Measurements from ENCODE around the gene PCAT6. TPM values are rescaled to one million over a fixed set of nuclear protein-coding genes. Genes with fewer than 3 reads are reported as not detected.
A peak's percentile ranks its signal among the peaks of the same experiment; 100 is the strongest.

The PCAT6 gene
- polyA plus RNA-seq, 3 donors = 2.3 to 3.5 (median 2.8) TPM

GRCh38 chr1:202844259-202844658 lies 33.5 kb downstream of the PCAT6 start:
- no peak for DNase-seq (ENCODE audit: low read depth in 3 of 3, low spot score in 2 of 3)

GRCh38 chr1:202844935-202845334 lies 34.2 kb downstream of the PCAT6 start:
- no peak for DNase-seq (ENCODE audit: low read depth in 3 of 3, low spot score in 2 of 3)

GRCh38 chr1:202848191-202848542 lies 37.4 kb downstream of the PCAT6 start:
- DNase-seq (ENCODE audit: low read depth in 3 of 3, low spot score in 2 of 3) = no peak

- DNase-seq (ENCODE audit: low read depth in 3 of 3, low spot score in 2 of 3) = no peak
Observed at GRCh38 chr1:202850593-202851362, 40.0 kb downstream of the PCAT6 start.

GRCh38 chr1:202852163-202852904 lies 41.6 kb downstream of the PCAT6 start:
- no peak for DNase-seq (ENCODE audit: low read depth in 3 of 3, low spot score in 2 of 3)

GRCh38 chr1:202854787-202855186 lies 44.0 kb downstream of the PCAT6 start:
- no peak for DNase-seq (ENCODE audit: low read depth in 3 of 3, low spot score in 2 of 3)

GRCh38 chr1:202856014-202856413 lies 45.3 kb downstream of the PCAT6 start:
- DNase-seq (ENCODE audit: low read depth in 3 of 3, low spot score in 2 of 3) = no peak

GRCh38 chr1:202857136-202857610 lies 46.4 kb downstream of the PCAT6 start:
- DNase-seq (ENCODE audit: low read depth in 3 of 3, low spot score in 2 of 3) = no peak

- DNase-seq (ENCODE audit: low read depth in 3 of 3, low spot score in 2 of 3) = peak in 1 of 3 donors; percentile 25
Observed at GRCh38 chr1:202858331-202858730, 47.6 kb downstream of the PCAT6 start.

- no peak for DNase-seq (ENCODE audit: low read depth in 3 of 3, low spot score in 2 of 3)
Observed at GRCh38 chr1:202858789-202859414, 48.1 kb downstream of the PCAT6 start.

- peak in 2 of 3 donors; percentile 51 to 57 for DNase-seq (ENCODE audit: low read depth in 3 of 3, low spot score in 2 of 3)
Observed at GRCh38 chr1:202860744-202861419, 50.1 kb downstream of the PCAT6 start.

Other genes with a start within 250 kb of the PCAT6 start
- gene SYT2, start 100.5 kb upstream of the PCAT6 start, polyA plus RNA-seq (ENCODE audit: insufficient read length in 3 of 3) = 1 to 10 TPM; 2.3 to 2.5 (median 2.4) TPM
- 100 to 1,000 TPM in 1 of 3 donors, 10 to 100 TPM in 2; 94.2 to 101 (median 94.4) TPM for gene KDM5B, start 2.5 kb upstream of the PCAT6 start, polyA plus RNA-seq (ENCODE audit: insufficient read length in 3 of 3)
- 10 to 100 TPM; 11.3 to 12.3 (median 11.4) TPM for gene RABIF, start 78.2 kb downstream of the PCAT6 start, polyA plus RNA-seq (ENCODE audit: insufficient read length in 3 of 3)
- 10 to 100 TPM; 41.0 to 50.3 (median 44.5) TPM for gene KLHL12, start 116.3 kb downstream of the PCAT6 start, polyA plus RNA-seq (ENCODE audit: insufficient read length in 3 of 3)
- gene ADIPOR1, start 147.4 kb downstream of the PCAT6 start, polyA plus RNA-seq (ENCODE audit: insufficient read length in 3 of 3) = 10 to 100 TPM; 80.7 to 86.3 (median 85.3) TPM
- 10 to 100 TPM; 45.7 to 50.3 (median 48.6) TPM for gene CYB5R1, start 156.3 kb downstream of the PCAT6 start, polyA plus RNA-seq (ENCODE audit: insufficient read length in 3 of 3)
- gene TMEM183A, start 196.4 kb downstream of the PCAT6 start, polyA plus RNA-seq (ENCODE audit: insufficient read length in 3 of 3) = 10 to 100 TPM; 79.8 to 82.3 (median 82.1) TPM
- 1 to 10 TPM; 5.8 to 6.7 (median 6.6) TPM for gene PPFIA4, start 215.5 kb downstream of the PCAT6 start, polyA plus RNA-seq (ENCODE audit: insufficient read length in 3 of 3)